Measurements from ENCODE around the gene SUPT5H. TPM values are rescaled to one million over a fixed set of nuclear protein-coding genes. Genes with fewer than 3 reads are reported as not detected.
A peak's percentile ranks its signal among the peaks of the same experiment; 100 is the strongest.

SUPT5H gene
- total and polyA plus RNA-seq, 10 of the 15 experiments (the other 5 are each of a cell fraction or from before 2014, with no cell fraction given) = 27.2 to 194 (median 83.6) TPM

GRCh38 chr19:39497701-39497995 lies 52.3 kb downstream of the SUPT5H start (continued):
- TF ChIP-seq BHLHE40 (IDR thresholded peaks at IDR 0.05; ENCODE audit: borderline replicate concordance in 1 of 2, low read depth in 2 of 2, low read length in 1 of 2) = 0 out of 4 replicates have a peak, but pooled peaks of 1 of the 2 experiments have one; percentile 12
- TF ChIP-seq POLR2A (IDR thresholded peaks at IDR 0.05; ENCODE audit: low read depth, low read length) = no peak
- TF ChIP-seq USF1 (IDR thresholded peaks at IDR 0.05; ENCODE audit: borderline replicate concordance, extremely low read length, insufficient read depth, low read depth, low read length) = no peak
- no peak for TF ChIP-seq POU2F2 (IDR thresholded peaks at IDR 0.05; ENCODE audit: borderline replicate concordance, low read depth, low read length)
- TF ChIP-seq SMAD1 (IDR thresholded peaks at IDR 0.05; ENCODE audit: low read depth, partially characterized antibody) = no peak
- TF ChIP-seq ZNF384 (IDR thresholded peaks at IDR 0.05; ENCODE audit: borderline replicate concordance, low read depth, low read length) = no peak

GRCh38 chr19:39497996-39498797 lies 52.8 kb downstream of the SUPT5H start:
- WGBS (ENCODE audit: insufficient coverage, insufficient replicate concordance, low lambda C conversion rate, missing lambda C conversion rate) = 2% methylated on average over 40 of the region's 40 CpGs
- ChIA-PET POLR2A (interaction anchor here (0.5 to 1.2 kb wide), 5 partner anchors 29 to 238 kb away, joined by 3 to 5 read pairs (median 3); no protein-coding TSS in a partner anchor), CTCF (interaction anchor here (0.6 to 2.9 kb wide), 18 partner anchors 10 to 400 kb away, joined by 3 to 19 read pairs (median 4); partner anchors contain the start of genes EID2B and PLEKHG2), SMC1A (ENCODE audit: uncharacterized antibody, unreplicated experiment) (interaction anchor here (0.6 to 3.0 kb wide), 12 partner anchors 13 to 107 kb away, joined by 3 to 11 read pairs (median 3); partner anchors contain the start of genes EID2B, MED29, PAF1 and RPS16), RAD21 (ENCODE audit: unreplicated experiment) (interaction anchor here (0.5 to 2.2 kb wide), 8 partner anchors 13 to 829 kb away, joined by 3 to 13 read pairs (median 4); partner anchors contain the start of gene EID2B)
- Histone ChIP-seq H2AFZ (ENCODE audit: control insufficient read depth, low read depth, low read length) (no peak overlapping the region; the same call in 1 of the 2 replicates), H3K9ac (ENCODE audit: control insufficient read depth, insufficient read depth, low read length) (no peak overlapping the region), H3K4me1 (ENCODE audit: control insufficient read depth, insufficient read depth, low read length) (peaks cover 10% of the 10 kb centered on the region), H3K9me3 (replicated peaks; ENCODE audit: control insufficient read depth, insufficient read depth, low read length) (no peaks in the 10 kb centered on the region; the same call in 2 of the 3 replicates), H3K27me3 (replicated peaks in 1 of 2; ENCODE audit: control insufficient read depth in 2 of 2, insufficient read depth in 2 of 2, low read length in 1 of 2) (peaks cover 0 to 19% of the 10 kb centered on the region in 2 experiments; a peak in 2 of 4 replicates), H3K36me3 (ENCODE audit: control insufficient read depth in 2 of 2, insufficient read depth in 2 of 2, low read length in 1 of 2) (no peaks in the 10 kb centered on the region), H3K79me2 (ENCODE audit: control insufficient read depth, insufficient read depth, low read length) (no peaks in the 10 kb centered on the region), H3K27ac (ENCODE audit: control insufficient read depth, insufficient read depth) (no peak overlapping the region), H3K4me3 (0 out of 2 replicates have a peak overlapping the region, but pooled peaks have one; percentile 5), H3K4me2 (ENCODE audit: control insufficient read depth, insufficient read depth) (peak overlapping the region; percentile 89), H4K20me1 (ENCODE audit: control insufficient read depth, insufficient read depth) (no peaks in the 10 kb centered on the region)
- no TSS peak for BruUV-seq (replicated peaks)
- in situ Hi-C loops (cut with MboI) = no loop called here
- intact Hi-C loops (cut with micrococcal nuclease; ENCODE audit: unreplicated experiment) = loop anchor here (5.0 kb wide), 1 partner anchor 51 kb away; the partner anchor contains the start of gene SUPT5H
- peak; percentile 79 for ATAC-seq
- FAIRE-seq = no peak
- no peak for DNase-seq (ENCODE audit: low read depth, low spot score)
- TF ChIP-seq NR2C1 (IDR thresholded peaks at IDR 0.05) = no peak
- TF ChIP-seq CBX3 (IDR thresholded peaks at IDR 0.05; ENCODE audit: borderline replicate concordance, low read depth) = no peak
- TF ChIP-seq BMI1 (IDR thresholded peaks at IDR 0.05; ENCODE audit: borderline replicate concordance) = no peak
- TF ChIP-seq BCL11A (IDR thresholded peaks at IDR 0.05; ENCODE audit: low read depth, low read length) = no peak
- no peak for TF ChIP-seq ATF7 (IDR thresholded peaks at IDR 0.05; ENCODE audit: low read depth)
- TF ChIP-seq ELK1 (IDR thresholded peaks at IDR 0.05; ENCODE audit: low read depth, low read length) = no peak
- TF ChIP-seq BACH1 (IDR thresholded peaks at IDR 0.05; ENCODE audit: borderline replicate concordance) = no peak
- no peak for TF ChIP-seq ZBTB4 (CRISPR knock-in tag; IDR thresholded peaks at IDR 0.05)
- TF ChIP-seq KDM1A (IDR thresholded peaks at IDR 0.05; ENCODE audit: borderline replicate concordance) = no peak
- no peak for TF ChIP-seq FOXM1 (IDR thresholded peaks at IDR 0.05; ENCODE audit: low read depth, low read length)

Data from GM12878 (cell line).